ENCODE results near the gene TIAM2. TPM values are rescaled to one million over a fixed set of nuclear protein-coding genes. Genes with fewer than 3 reads are reported as not detected.

TIAM2 gene
- total RNA-seq, 4 donors from 2014 or later, result 25.7 to 77.1 (median 56.6) TPM

DNA sequence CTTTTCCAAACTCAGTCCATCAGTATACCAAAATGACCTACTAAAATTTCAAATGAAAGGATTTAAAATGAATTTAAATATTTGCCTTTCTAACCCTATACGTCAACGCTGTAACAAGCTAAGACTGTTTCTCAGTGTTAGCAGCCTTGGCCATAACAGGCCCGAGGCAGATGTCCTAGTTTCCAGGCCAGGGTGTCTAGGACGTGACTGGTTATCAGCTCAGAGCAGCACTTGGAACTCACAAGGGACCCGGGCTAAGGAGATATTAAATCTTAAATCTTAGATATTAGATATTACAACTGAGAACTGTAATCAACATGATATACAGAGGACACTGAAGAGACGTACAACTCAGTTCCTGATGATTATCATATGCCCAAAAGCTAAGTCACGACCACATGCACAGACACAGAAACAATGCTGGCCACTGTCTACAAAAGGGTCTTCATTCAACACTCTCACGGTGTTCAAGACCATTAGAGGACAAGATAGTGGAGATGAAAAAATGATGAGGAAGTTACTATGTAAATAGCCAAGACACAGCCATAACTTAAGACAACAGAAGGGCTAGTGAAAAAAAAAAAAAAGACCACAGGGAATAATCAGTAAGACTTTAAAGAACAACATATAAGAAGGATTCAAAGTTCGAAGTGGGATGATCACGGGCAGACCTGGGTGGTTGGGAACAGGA, 268.4 kb downstream of the TIAM2 start, which contains the start of gene CLDN20:
Gene CLDN20 (plus strand): TSS at position 641 of the 691 bp plus-strand sequence. CDS start 11,707 bp downstream, outside the sequence.
- Histone ChIP-seq H3K4me1 (no peaks in the 10 kb centered on the region), H3K27ac (no peak within 1 kb of the TSS), H3K4me3 (no peak within 1 kb of the TSS), H3K27me3 (no peaks in the 10 kb centered on the region), H3K36me3 (no peaks in the 10 kb centered on the region), H3K9me3 (no peaks in the 10 kb centered on the region)
- intact Hi-C loops (cut with DNase I; ENCODE audit: low total_unique reads), result no loop called here
- DNase-seq, result no peak
- TF ChIP-seq, protein P1, sequence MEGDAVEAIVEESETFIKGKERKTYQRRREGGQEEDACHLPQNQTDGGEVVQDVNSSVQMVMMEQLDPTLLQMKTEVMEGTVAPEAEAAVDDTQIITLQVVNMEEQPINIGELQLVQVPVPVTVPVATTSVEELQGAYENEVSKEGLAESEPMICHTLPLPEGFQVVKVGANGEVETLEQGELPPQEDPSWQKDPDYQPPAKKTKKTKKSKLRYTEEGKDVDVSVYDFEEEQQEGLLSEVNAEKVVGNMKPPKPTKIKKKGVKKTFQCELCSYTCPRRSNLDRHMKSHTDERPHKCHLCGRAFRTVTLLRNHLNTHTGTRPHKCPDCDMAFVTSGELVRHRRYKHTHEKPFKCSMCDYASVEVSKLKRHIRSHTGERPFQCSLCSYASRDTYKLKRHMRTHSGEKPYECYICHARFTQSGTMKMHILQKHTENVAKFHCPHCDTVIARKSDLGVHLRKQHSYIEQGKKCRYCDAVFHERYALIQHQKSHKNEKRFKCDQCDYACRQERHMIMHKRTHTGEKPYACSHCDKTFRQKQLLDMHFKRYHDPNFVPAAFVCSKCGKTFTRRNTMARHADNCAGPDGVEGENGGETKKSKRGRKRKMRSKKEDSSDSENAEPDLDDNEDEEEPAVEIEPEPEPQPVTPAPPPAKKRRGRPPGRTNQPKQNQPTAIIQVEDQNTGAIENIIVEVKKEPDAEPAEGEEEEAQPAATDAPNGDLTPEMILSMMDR (IDR thresholded peaks at IDR 0.05), result no peak
- no peak for TF ChIP-seq POLR2A (IDR thresholded peaks at IDR 0.05)

DNA sequence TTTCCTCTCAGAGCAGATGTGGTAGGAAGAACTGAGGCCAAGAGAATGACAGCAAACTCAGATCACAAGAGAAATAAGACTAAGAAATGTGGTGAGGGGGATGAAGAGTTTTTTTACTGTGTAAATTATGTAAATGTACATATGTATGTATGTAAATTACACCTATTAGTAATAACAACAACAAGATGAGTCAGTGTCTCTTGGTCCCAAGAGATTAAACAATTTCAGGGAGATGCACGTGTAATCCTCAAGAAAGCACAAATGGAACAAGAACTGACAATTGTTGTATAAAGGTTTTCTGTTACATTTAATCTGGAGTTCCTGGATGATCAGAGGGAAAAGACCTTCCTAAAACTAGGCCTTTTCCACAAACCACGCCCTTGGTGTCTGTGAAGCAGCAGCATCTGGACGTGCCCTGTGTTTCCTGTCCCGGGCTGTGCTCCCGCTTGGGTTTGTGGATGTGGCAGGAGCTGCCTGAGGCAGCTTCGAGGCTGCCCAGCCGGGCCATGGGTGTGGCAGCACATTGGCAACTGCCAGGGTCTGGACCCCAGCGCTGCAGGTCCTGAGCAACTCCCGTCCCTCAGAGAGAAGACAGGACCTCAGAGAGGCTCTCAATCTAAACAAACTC, 269.7 kb downstream of the TIAM2 start:
- Histone ChIP-seq H3K9me3 (no peaks in the 10 kb centered on the region), H3K4me3 (no peak overlapping the region), H3K4me1 (no peaks in the 10 kb centered on the region), H3K27me3 (no peaks in the 10 kb centered on the region), H3K27ac (no peak overlapping the region), H3K36me3 (no peaks in the 10 kb centered on the region)
- no peak for DNase-seq
- TF ChIP-seq, protein P1 (IDR thresholded peaks at IDR 0.05), result no peak
- no peak for TF ChIP-seq POLR2A (IDR thresholded peaks at IDR 0.05)
- intact Hi-C loops (cut with DNase I; ENCODE audit: low total_unique reads), result no loop called here

DNA sequence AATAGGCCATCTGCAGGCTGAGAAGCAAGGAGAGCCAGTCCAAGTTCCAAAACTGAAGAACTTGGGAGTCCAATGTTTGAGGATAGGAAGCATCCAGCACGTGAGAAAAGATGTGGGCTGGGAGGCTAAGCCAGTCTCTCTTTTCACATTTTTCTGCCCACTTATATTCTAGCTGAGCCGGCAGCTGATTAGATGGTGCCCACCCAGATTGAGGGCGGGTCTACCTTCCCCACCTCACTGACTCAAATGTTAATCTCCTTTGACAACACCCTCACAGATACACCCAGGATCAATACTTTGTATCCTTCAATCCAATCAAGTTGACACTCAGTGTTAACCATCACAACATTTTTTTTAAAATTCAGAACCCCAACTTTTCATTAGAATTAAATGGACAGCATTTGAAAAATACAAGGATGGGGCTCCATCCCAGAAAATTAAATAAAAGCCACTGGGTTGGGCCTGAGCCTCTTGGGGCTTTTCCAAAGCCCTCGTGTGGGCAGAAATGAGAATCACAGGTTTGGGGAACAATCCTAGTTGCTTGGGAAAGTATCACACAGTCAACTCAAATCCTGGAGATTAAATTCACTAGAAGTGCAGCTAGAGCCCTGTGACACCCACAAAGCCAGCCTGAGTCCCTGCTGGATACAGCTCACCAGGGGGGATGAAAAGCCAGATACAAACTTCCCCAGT, 270.9 kb downstream of the TIAM2 start:
- Histone ChIP-seq H3K27ac (no peak overlapping the region), H3K9me3 (no peaks in the 10 kb centered on the region), H3K4me3 (no peak overlapping the region), H3K27me3 (no peaks in the 10 kb centered on the region), H3K4me1 (no peaks in the 10 kb centered on the region), H3K36me3 (no peaks in the 10 kb centered on the region)
- TF ChIP-seq, protein P1 (IDR thresholded peaks at IDR 0.05), result no peak
- TF ChIP-seq POLR2A (IDR thresholded peaks at IDR 0.05), result no peak
- intact Hi-C loops (cut with DNase I; ENCODE audit: low total_unique reads), result no loop called here
- no peak for DNase-seq

DNA sequence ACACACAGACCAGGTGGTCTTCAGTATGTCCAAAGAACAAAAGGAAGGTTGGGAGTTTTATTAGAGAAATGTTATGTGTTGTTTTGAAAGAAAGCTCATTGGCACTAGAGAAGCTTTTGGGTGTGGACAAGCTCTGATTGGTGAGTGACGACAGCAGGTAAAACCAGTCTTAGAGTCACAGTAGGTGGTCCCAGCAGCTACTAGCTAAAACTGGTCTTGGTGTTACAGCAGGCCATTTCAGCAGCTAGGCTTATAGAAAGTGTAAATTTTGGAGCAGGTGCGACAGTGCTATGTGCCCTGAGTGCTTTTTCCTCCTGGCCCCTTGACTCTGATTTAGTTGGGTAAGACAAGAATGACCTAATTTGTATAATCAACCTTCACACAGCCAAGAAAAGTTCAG, 272.3 kb downstream of the TIAM2 start:
- H3K9me3 ChIP-seq, result no peaks in the 10 kb centered on the region
- no peaks in the 10 kb centered on the region for H3K27me3 ChIP-seq
- intact Hi-C loops (cut with DNase I; ENCODE audit: low total_unique reads), result no loop called here
- no peak for DNase-seq
- H3K4me1 ChIP-seq, result peaks cover 4 to 7% of the 10 kb centered on the region in 2 donors
- no peak overlapping the region for H3K4me3 ChIP-seq
- no peak for TF ChIP-seq POLR2A (IDR thresholded peaks at IDR 0.05)
- TF ChIP-seq, protein P1 (IDR thresholded peaks at IDR 0.05), result no peak
- no peaks in the 10 kb centered on the region for H3K36me3 ChIP-seq
- H3K27ac ChIP-seq, result no peak overlapping the region

Measured in uterus (tissue), 4 donors.